WTC11 (cell line): ENCODE results near the gene MSLN.

Source experiments
- NR1H2 ChIP-seq: sonication (generic); formaldehyde crosslinking; IDR thresholded peaks from 2 replicates; pipeline ENCODE4 v1.9.0; 2021; ENCODE audit warnings: mild to moderate bottlenecking, moderate library complexity, missing genetic modification reagents
- TF ChIP-seq, protein P1 (sequence below): sonication (generic); formaldehyde crosslinking; IDR thresholded peaks from 2 replicates; pipeline ENCODE4 v1.8.1; 2023; ENCODE audit warnings: mild to moderate bottlenecking, missing genetic modification reagents

DNA sequence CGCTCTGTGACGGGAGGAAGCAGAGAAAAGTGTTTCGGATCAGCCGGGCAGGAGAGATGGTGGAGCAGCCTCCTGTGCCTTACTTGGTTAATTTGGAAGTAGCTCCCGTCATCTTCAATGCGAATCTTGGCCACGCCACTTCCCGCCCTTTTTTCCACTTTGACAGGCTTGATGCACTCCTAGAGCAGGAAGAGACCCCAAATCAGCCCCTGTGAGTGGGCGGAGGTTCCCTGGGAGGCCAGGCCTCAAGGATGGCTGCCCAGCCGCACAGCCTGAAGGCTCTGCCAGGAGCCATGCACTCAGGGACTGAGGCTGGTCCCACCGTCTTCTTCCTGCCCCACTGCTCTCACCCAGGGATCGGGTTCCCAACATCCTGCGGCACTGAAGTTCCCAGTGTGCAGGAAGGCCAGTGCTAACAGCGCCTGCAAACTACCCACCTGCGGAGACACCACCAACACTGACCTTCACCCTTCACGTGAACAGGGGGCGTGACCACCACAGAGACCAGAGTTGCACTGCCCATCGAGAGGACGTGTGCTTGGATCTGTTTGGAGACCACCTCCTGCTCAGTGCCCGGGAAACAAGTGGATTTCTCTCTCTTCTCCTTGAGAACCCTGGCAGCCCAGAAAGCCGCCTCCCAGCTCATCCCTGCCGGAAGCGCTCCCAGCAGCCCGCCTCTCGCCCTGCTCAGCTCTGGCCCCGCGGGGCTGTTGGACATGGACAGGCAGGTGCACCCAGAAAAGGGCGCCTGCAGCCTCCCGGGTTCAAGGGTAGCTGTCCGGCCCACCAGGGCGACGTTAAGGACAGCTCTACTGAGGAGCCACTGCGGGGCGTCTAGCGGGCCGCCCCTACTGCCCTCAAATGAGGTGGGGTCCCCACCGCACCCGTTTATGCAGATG, 20.7 kb upstream of the MSLN start:
- TF ChIP-seq NR1H2: no peak
- TF ChIP-seq, protein P1, sequence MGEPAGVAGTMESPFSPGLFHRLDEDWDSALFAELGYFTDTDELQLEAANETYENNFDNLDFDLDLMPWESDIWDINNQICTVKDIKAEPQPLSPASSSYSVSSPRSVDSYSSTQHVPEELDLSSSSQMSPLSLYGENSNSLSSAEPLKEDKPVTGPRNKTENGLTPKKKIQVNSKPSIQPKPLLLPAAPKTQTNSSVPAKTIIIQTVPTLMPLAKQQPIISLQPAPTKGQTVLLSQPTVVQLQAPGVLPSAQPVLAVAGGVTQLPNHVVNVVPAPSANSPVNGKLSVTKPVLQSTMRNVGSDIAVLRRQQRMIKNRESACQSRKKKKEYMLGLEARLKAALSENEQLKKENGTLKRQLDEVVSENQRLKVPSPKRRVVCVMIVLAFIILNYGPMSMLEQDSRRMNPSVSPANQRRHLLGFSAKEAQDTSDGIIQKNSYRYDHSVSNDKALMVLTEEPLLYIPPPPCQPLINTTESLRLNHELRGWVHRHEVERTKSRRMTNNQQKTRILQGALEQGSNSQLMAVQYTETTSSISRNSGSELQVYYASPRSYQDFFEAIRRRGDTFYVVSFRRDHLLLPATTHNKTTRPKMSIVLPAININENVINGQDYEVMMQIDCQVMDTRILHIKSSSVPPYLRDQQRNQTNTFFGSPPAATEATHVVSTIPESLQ (CRISPR knock-in tag): no peak
